Heart left ventricle (tissue), 13 donors: Measurements from ENCODE around the gene MTHFR.

Source experiments
- POLR2A ChIP-seq, 2 donors: fragments of 450-650 bp; IDR thresholded peaks; one replicate each; pipeline ENCODE4 v1.6.1; 2017; ENCODE audit warnings: antibody characterized with exemption in 2 of 2, mild to moderate bottlenecking in 2 of 2, moderate library complexity in 2 of 2
- TF ChIP-seq, protein P1 (sequence below), 12 donors: fragments of 200-600 bp; sonication (generic) in 4 of 12; IDR thresholded peaks; one replicate each; pipeline versions ENCODE4 v1.5.0 to v1.8.0; 2018 to 2022; ENCODE audit warnings: antibody characterized with exemption in 12 of 12, mild to moderate bottlenecking in 5 of 12
- donor health status: ischemic (EF 13 %, LVEDD 7.1; RV severe dilation, severe dysfunction).
- donor health status: DM: no; HTN: yes; CAD: no.
- donor health status: DM: no; HTN: no; CAD: no.
- donor health status: ischemic (EF 25% LVEDD 6.9; RV normal size, moderate dysfunction).
- donor health status: ischemic (EF 25% LVEDD 5.7; RV mildly dilated, moderate dysfunction).
- donor health status: ischemic (EF 35%, LVEDD 5.7; RV mildly dilated, moderate dysfunction).
- donor health status: nonischemic (EF 11% LVEDD 7.7; RV severe dilation, severe dysfunction).
- donor health status: DM: yes; HTN: yes; CAD: no.
- donor health status: PGD.
- donor health status: ischemic (EF 29% LVEDD 5.4; RV normal size, mild dysfunction).
- donor health status: nonischemic (EF 23%, LVEDD 6.1; RV moderate dilation, normal function).

GRCh38 chr1:11770011-11770410 is 35.8 kb downstream of the MTHFR start:
- no peak for TF ChIP-seq POLR2A (IDR thresholded peaks at IDR 0.05)
- TF ChIP-seq, protein P1, sequence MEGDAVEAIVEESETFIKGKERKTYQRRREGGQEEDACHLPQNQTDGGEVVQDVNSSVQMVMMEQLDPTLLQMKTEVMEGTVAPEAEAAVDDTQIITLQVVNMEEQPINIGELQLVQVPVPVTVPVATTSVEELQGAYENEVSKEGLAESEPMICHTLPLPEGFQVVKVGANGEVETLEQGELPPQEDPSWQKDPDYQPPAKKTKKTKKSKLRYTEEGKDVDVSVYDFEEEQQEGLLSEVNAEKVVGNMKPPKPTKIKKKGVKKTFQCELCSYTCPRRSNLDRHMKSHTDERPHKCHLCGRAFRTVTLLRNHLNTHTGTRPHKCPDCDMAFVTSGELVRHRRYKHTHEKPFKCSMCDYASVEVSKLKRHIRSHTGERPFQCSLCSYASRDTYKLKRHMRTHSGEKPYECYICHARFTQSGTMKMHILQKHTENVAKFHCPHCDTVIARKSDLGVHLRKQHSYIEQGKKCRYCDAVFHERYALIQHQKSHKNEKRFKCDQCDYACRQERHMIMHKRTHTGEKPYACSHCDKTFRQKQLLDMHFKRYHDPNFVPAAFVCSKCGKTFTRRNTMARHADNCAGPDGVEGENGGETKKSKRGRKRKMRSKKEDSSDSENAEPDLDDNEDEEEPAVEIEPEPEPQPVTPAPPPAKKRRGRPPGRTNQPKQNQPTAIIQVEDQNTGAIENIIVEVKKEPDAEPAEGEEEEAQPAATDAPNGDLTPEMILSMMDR (IDR thresholded peaks at IDR 0.05) = no peak
